ENCODE results near the gene CMBL.
A peak's percentile ranks its signal among the peaks of the same experiment; 100 is the strongest.
"Not testable (repeated sequence)": the region's sequence is repeated elsewhere in the genome, so short reads cannot be mapped to it uniquely, and the experiment has no call there.

Gene CMBL

GRCh38 chr5:10315824-10316509, 8.3 kb upstream of the CMBL start:
- DNase-seq (ENCODE audit: low read depth): no peak
- no peak for TF ChIP-seq CTCF (IDR thresholded peaks at IDR 0.05; ENCODE audit: insufficient read depth, low read depth, low read length, missing control alignments)
- no peak overlapping the region for H3K4me3 ChIP-seq (ENCODE audit: low read depth, low read length)

GRCh38 chr5:10315201-10315600, 7.5 kb upstream of the CMBL start:
- no peak for DNase-seq (ENCODE audit: low read depth)
- TF ChIP-seq CTCF (IDR thresholded peaks at IDR 0.05; ENCODE audit: insufficient read depth, low read depth, low read length, missing control alignments): no peak
- no peak overlapping the region for H3K4me3 ChIP-seq (ENCODE audit: low read depth, low read length)

- DNase-seq (ENCODE audit: low read depth): no peak
- TF ChIP-seq CTCF (IDR thresholded peaks at IDR 0.05; ENCODE audit: insufficient read depth, low read depth, low read length, missing control alignments): no peak
Measured at GRCh38 chr5:10311595-10312425, 4.1 kb upstream of the CMBL start.

GRCh38 chr5:10310835-10311570, 3.3 kb upstream of the CMBL start:
- DNase-seq (ENCODE audit: low read depth): peak; percentile 47
- not testable (repeated sequence) for H3K4me3 ChIP-seq (ENCODE audit: low read depth, low read length)

More at GRCh38 chr5:10311595-10312425, 4.1 kb upstream of the CMBL start:
- no peak overlapping the region for H3K4me3 ChIP-seq (ENCODE audit: low read depth, low read length)

- DNase-seq (ENCODE audit: low read depth): no peak
Measured at GRCh38 chr5:10310066-10310779, 2.5 kb upstream of the CMBL start.

GRCh38 chr5:10308844-10309243, 1.1 kb upstream of the CMBL start:
- no peak for DNase-seq (ENCODE audit: low read depth)
- TF ChIP-seq CTCF (IDR thresholded peaks at IDR 0.05; ENCODE audit: insufficient read depth, low read depth, low read length, missing control alignments): no peak
- H3K4me3 ChIP-seq (ENCODE audit: low read depth, low read length): no peak overlapping the region

More at GRCh38 chr5:10310066-10310779, 2.5 kb upstream of the CMBL start:
- no peak overlapping the region for H3K4me3 ChIP-seq (ENCODE audit: low read depth, low read length)
- TF ChIP-seq CTCF (IDR thresholded peaks at IDR 0.05; ENCODE audit: insufficient read depth, low read depth, low read length, missing control alignments): no peak
